Nephron progenitor cell (in vitro differentiated cells): ENCODE data around the gene EPS15.
"Not testable (repeated sequence)": the region's sequence is repeated elsewhere in the genome, so short reads cannot be mapped to it uniquely, and the experiment has no call there.

ENCODE experiments used
- DNase-seq: peaks from one replicate; pipeline ENCODE4 v3.0.0; 2021
- H3K27ac Mint-ChIP-seq: 2 replicates; pipeline ENCODE4 v1.8.0; 2021; ENCODE audit warnings: mild to moderate bottlenecking, moderate library complexity, mixed read lengths
- H3K27me3 Mint-ChIP-seq: 2 replicates; pipeline ENCODE4 v1.8.0; 2021; ENCODE audit warnings: mild to moderate bottlenecking, low read depth, mixed read lengths; ENCODE audit not compliant: poor library complexity
- H3K36me3 Mint-ChIP-seq: 2 replicates; pipeline ENCODE4 v1.8.0; 2021; ENCODE audit warnings: low read depth, mixed read lengths
- H3K4me1 Mint-ChIP-seq: 2 replicates; pipeline ENCODE4 v1.8.0; 2021; ENCODE audit warnings: mixed read lengths
- H3K4me3 Mint-ChIP-seq: 2 replicates; pipeline ENCODE4 v1.8.0; 2021; ENCODE audit warnings: mild to moderate bottlenecking, moderate library complexity, mixed read lengths
- H3K9me3 Mint-ChIP-seq: 2 replicates; pipeline ENCODE4 v1.8.0; 2021; ENCODE audit warnings: mild to moderate bottlenecking, moderate library complexity, mixed read lengths
- TF ChIP-seq, protein P1 (sequence below): fragments of 200-600 bp; sonication (generic); IDR thresholded peaks from 2 replicates; pipeline ENCODE4 v1.5.0; 2021; ENCODE audit warnings: antibody characterized with exemption

EPS15 gene

DNA sequence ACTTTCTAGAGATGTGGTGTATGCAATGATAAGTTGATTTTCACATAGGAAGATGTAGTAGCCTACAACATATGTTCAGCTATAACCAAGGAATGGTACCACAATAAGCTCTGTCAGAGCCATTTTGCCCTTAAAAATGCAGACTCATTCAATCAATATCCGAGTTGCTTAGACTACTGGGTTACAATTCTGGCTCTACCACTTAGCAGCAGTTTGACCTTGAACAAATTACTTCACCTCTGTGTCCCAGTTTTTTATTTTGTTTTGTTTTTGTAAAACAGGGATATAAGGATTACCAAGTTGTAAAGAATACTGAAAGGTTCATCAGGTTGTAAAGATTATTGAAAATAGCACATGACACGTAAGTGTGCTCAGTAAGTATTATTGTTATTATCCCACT, 9.3 kb downstream of the EPS15 start:
- TF ChIP-seq, protein P1, sequence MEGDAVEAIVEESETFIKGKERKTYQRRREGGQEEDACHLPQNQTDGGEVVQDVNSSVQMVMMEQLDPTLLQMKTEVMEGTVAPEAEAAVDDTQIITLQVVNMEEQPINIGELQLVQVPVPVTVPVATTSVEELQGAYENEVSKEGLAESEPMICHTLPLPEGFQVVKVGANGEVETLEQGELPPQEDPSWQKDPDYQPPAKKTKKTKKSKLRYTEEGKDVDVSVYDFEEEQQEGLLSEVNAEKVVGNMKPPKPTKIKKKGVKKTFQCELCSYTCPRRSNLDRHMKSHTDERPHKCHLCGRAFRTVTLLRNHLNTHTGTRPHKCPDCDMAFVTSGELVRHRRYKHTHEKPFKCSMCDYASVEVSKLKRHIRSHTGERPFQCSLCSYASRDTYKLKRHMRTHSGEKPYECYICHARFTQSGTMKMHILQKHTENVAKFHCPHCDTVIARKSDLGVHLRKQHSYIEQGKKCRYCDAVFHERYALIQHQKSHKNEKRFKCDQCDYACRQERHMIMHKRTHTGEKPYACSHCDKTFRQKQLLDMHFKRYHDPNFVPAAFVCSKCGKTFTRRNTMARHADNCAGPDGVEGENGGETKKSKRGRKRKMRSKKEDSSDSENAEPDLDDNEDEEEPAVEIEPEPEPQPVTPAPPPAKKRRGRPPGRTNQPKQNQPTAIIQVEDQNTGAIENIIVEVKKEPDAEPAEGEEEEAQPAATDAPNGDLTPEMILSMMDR, result no peak
- Mint-ChIP-seq H3K27me3 (peaks cover 4% of the 10 kb centered on the region), H3K36me3 (peaks cover 6% of the 10 kb centered on the region), H3K9me3 (peaks cover 4% of the 10 kb centered on the region), H3K4me3 (no peak overlapping the region), H3K27ac (no peak overlapping the region), H3K4me1 (no peaks in the 10 kb centered on the region)
- no peak for DNase-seq

DNA sequence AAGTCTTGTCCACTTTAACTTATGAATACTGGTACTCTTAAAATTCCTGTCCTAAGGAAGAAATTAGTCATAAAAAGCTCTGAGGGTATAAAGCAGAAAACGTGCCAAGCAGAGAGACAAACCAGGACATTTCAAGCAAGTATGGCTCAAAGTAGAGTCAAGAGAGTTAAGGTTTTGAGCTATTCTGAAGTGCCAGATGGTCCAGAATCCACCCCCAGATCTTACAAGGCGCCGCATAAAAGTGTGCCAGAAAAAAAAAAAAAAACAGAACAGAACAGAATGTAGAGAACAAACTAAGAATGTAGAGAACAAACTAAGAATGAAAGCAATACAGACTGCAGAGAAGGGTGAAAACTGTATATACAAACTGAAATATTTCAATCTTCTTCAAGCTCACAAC, 12.5 kb downstream of the EPS15 start:
- TF ChIP-seq, protein P1, result no peak
- Mint-ChIP-seq H3K27me3 (peaks cover 4% of the 10 kb centered on the region), H3K36me3 (peaks cover 36% of the 10 kb centered on the region), H3K27ac (no peak overlapping the region), H3K4me3 (no peak overlapping the region), H3K9me3 (peaks cover 19% of the 10 kb centered on the region), H3K4me1 (no peaks in the 10 kb centered on the region)
- no peak for DNase-seq

DNA sequence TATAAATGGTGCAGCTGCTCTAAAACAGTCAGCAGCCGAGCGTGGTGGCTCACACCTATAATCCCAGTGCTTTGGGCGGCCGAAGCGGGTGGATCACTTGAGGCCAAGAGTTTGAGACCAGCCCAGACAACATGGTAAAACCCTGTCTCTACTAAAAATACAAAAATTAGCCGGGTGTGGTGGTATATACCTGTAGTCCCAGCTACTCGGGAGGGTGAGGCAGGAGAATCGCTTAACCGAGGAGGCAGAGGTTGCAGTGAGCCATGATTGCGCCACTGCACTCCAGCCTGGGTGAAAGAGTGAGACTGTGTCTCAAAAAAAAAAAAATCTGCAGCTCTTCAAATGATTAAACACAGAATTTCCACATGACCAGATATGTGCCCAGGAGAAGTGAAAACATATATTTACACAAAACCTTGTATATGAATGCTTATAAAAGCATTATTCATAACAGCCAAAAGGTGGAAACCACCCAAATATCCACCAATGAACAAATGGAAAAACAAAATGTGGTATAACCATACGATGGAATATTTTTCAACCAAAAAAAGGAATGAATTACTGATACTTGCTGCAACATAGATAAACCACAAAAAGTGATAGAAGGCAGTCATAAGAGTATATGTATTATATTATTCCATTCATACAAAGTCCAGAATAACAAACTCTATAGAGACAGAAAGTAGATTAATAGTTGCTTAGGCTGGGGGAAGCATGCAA, 14.1 kb downstream of the EPS15 start:
- peaks cover 20% of the 10 kb centered on the region for H3K9me3 Mint-ChIP-seq
- no peak overlapping the region for H3K4me3 Mint-ChIP-seq
- peaks cover 4% of the 10 kb centered on the region for H3K27me3 Mint-ChIP-seq
- peaks cover 47% of the 10 kb centered on the region for H3K36me3 Mint-ChIP-seq
- TF ChIP-seq, protein P1, result no peak
- no peak for DNase-seq
- no peak overlapping the region for H3K27ac Mint-ChIP-seq
- H3K4me1 Mint-ChIP-seq, result no peaks in the 10 kb centered on the region

DNA sequence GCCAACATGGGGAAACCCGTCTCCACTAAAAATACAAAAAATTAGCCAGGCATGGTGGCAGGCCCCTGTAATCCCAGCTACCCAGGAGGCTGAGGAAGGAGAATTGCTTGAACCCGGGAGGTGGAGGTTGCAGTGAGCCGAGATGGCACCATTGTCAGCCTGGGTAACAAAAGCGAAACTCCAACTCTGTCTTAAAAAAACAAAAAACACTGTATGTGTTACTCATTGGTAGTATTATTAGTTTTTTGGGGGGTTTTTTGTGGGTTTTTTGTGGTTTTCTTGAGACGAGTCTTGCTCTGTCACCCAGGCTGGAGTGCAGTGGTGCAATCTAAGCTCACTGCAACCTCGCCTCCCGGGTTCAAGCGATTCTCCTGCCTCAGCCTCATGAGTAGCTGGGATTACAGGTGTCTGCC, 17.8 kb downstream of the EPS15 start:
- H3K4me3 Mint-ChIP-seq, H3K4me1 Mint-ChIP-seq, DNase-seq, H3K27ac Mint-ChIP-seq, H3K27me3 Mint-ChIP-seq: not testable (repeated sequence)
- Mint-ChIP-seq H3K36me3 (peaks cover 67% of the 10 kb centered on the region), H3K9me3 (peaks cover 33% of the 10 kb centered on the region)

DNA sequence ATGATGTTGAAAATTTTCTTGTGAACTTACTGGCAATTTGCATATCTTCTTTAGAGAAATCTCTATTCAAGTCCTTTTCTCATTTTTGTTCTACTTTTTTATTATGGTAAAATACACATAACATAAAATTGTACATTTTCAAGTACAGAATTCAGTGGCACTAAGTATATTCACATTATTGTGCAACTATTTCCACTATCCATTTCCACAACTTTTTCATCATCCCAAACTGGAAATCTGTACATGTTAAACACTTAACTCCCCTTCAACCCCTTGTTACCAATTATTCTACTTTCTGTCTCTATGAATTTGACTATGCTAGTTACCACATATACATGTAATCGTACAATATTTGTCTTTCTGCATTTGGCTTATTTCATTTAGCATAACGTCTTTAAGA, 19.4 kb downstream of the EPS15 start:
- Mint-ChIP-seq H3K36me3 (peaks cover 61% of the 10 kb centered on the region), H3K4me1 (no peaks in the 10 kb centered on the region)

DNA sequence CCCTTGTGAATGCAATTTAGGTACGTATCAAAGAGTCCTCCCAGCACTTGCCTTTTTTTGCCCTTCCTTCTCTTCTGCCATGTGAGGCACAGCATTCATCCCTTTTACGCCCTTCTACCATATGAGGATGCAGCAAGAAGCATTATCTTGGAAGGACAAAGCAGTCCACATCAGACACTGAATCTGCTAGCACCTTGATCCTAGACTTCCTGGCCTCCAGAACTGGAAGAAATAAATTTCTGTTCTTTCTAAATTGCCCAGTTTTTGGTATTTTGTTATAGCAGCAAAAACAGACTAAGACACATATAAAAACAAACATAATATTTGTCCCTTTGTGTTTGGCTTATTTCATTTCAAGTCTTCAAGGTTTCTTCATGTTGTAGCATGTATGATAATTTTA, 20.1 kb downstream of the EPS15 start:
- Mint-ChIP-seq H3K36me3 (peaks cover 58% of the 10 kb centered on the region), H3K4me3 (no peak overlapping the region), H3K4me1 (peaks cover 5% of the 10 kb centered on the region), H3K27ac (no peak overlapping the region), H3K9me3 (peaks cover 33% of the 10 kb centered on the region), H3K27me3 (no peaks in the 10 kb centered on the region)
- TF ChIP-seq, protein P1, result no peak
- no peak for DNase-seq

More for the DNA sequence above, 19.4 kb downstream of the EPS15 start:
- Mint-ChIP-seq H3K27ac (no peak overlapping the region), H3K27me3 (no peaks in the 10 kb centered on the region), H3K4me3 (no peak overlapping the region), H3K9me3 (peaks cover 29% of the 10 kb centered on the region)
- DNase-seq, result no peak
- TF ChIP-seq, protein P1, result no peak
